ENCODE data around the gene SZT2. TPM values are rescaled to one million over a fixed set of nuclear protein-coding genes. Genes with fewer than 3 reads are reported as not detected.
"Not testable (repeated sequence)": the region's sequence is repeated elsewhere in the genome, so short reads cannot be mapped to it uniquely, and the experiment has no call there.

Gene SZT2
- total and polyA plus RNA-seq, 7 experiments from 2014 or later: 4.4 to 153 (median 114) TPM

DNA sequence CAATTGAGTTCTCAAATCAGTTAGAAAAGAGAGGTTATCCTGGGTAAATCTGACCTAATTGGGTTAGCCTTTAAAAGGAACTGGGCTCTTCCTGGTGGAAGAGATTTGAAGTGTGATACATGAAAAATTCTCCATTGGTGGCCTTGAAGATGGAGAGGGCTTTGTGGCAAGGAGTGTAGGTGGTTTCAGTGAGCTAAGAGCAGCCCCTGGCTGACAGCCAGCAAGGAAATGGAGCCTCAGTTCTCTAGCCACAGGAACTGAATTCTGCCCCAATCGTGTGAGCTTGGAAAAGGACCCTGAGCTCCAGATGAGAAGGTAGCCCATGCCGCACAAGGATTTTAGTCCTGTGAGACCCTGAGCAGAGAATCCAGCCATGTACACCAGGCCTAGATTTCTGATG is 76.7 kb downstream of the SZT2 start:
- Mint-ChIP-seq H3K27ac (peak overlapping the region in 2 of 9 donors; percentile 17 to 53), H3K9me3 (peaks cover 0 to 2% (median 0%) of the 10 kb centered on the region in 11 donors), H3K4me1 (peaks cover 0 to 9% (median 5%) of the 10 kb centered on the region in 7 donors), H3K27me3 (no peaks in the 10 kb centered on the region), H3K4me3 (no peak overlapping the region), H3K36me3 (no peaks in the 10 kb centered on the region)
- intact Hi-C loops (cut with micrococcal nuclease): no loop called here
- CTCF ChIA-PET: no interaction called here
- ATAC-seq: no peak
- Histone ChIP-seq H3K36me3 (ENCODE audit: control insufficient read depth in 2 of 3, insufficient read depth in 3 of 3, low read length in 3 of 3) (no peaks in the 10 kb centered on the region), H3K4me1 (ENCODE audit: control insufficient read depth in 2 of 2, insufficient read depth in 2 of 2, low read length in 2 of 2) (no peaks in the 10 kb centered on the region), H3K9me3 (ENCODE audit: control insufficient read depth in 2 of 3, low read length in 3 of 3) (no peaks in the 10 kb centered on the region), H3K27me3 (ENCODE audit: control insufficient read depth in 2 of 2, insufficient read depth in 2 of 2, low read length in 2 of 2) (no peaks in the 10 kb centered on the region), H3K4me3 (ENCODE audit: low read length) (no peak overlapping the region), H3K27ac (ENCODE audit: low read depth, low read length) (no peak overlapping the region)
- no peak for DNase-seq
- POLR2A ChIA-PET: no interaction called here

- H3K4me3 ChIP-seq (ENCODE audit: low read length): no peak overlapping the region
- DNase-seq: no peak
- H3K36me3 ChIP-seq (ENCODE audit: control insufficient read depth in 2 of 3, insufficient read depth in 3 of 3, low read length in 3 of 3): no peaks in the 10 kb centered on the region
- ATAC-seq: no peak
- Mint-ChIP-seq H3K4me3 (no peak overlapping the region), H3K4me1 (peaks cover 0 to 8% (median 5%) of the 10 kb centered on the region in 7 donors), H3K9me3 (no peaks in the 10 kb centered on the region), H3K36me3 (no peaks in the 10 kb centered on the region), H3K27me3 (peaks cover 0 to 3% (median 0%) of the 10 kb centered on the region in 5 donors), H3K27ac (no peak overlapping the region)
- no peak overlapping the region for H3K27ac ChIP-seq (ENCODE audit: low read depth, low read length)
- H3K9me3 ChIP-seq (ENCODE audit: control insufficient read depth in 2 of 3, low read length in 3 of 3): no peaks in the 10 kb centered on the region
- no peaks in the 10 kb centered on the region for H3K27me3 ChIP-seq (ENCODE audit: control insufficient read depth in 2 of 2, insufficient read depth in 2 of 2, low read length in 2 of 2)
- H3K4me1 ChIP-seq (ENCODE audit: control insufficient read depth in 2 of 2, insufficient read depth in 2 of 2, low read length in 2 of 2): no peaks in the 10 kb centered on the region
- ChIA-PET CTCF (no interaction called here), POLR2A (no interaction called here)
- intact Hi-C loops (cut with micrococcal nuclease): no loop called here
Observed at GRCh38 chr1:43468414-43468813, 78.7 kb downstream of the SZT2 start.

- H3K36me3 ChIP-seq (ENCODE audit: control insufficient read depth in 2 of 3, insufficient read depth in 3 of 3, low read length in 3 of 3): no peaks in the 10 kb centered on the region
- no peak overlapping the region for H3K27ac ChIP-seq (ENCODE audit: low read depth, low read length)
- H3K4me1 Mint-ChIP-seq: peaks cover 0 to 8% (median 5%) of the 10 kb centered on the region in 7 donors
- H3K4me3 ChIP-seq (ENCODE audit: low read length): no peak overlapping the region
- CTCF ChIA-PET: no interaction called here
- no peak for ATAC-seq
- no peak overlapping the region for H3K4me3 Mint-ChIP-seq
- H3K27ac Mint-ChIP-seq: no peak overlapping the region
- H3K9me3 ChIP-seq (ENCODE audit: control insufficient read depth in 2 of 3, low read length in 3 of 3): no peaks in the 10 kb centered on the region
- no peaks in the 10 kb centered on the region for H3K4me1 ChIP-seq (ENCODE audit: control insufficient read depth in 2 of 2, insufficient read depth in 2 of 2, low read length in 2 of 2)
- H3K9me3 Mint-ChIP-seq: no peaks in the 10 kb centered on the region
- DNase-seq: no peak
- no peaks in the 10 kb centered on the region for H3K27me3 ChIP-seq (ENCODE audit: control insufficient read depth in 2 of 2, insufficient read depth in 2 of 2, low read length in 2 of 2)
- POLR2A ChIA-PET: no interaction called here
- H3K36me3 Mint-ChIP-seq: no peaks in the 10 kb centered on the region
- intact Hi-C loops (cut with micrococcal nuclease): no loop called here
- peaks cover 0 to 5% (median 0%) of the 10 kb centered on the region in 5 donors for H3K27me3 Mint-ChIP-seq
Observed at GRCh38 chr1:43469932-43470331, 80.2 kb downstream of the SZT2 start.

GRCh38 chr1:43472087-43472462 is 82.4 kb downstream of the SZT2 start:
- DNase-seq (no peak), ATAC-seq (no peak)
- no peak overlapping the region for H3K27ac Mint-ChIP-seq
- CTCF ChIA-PET: no interaction called here
- no peaks in the 10 kb centered on the region for H3K4me1 Mint-ChIP-seq
- Histone ChIP-seq H3K4me3 (ENCODE audit: low read length) (no peak overlapping the region), H3K4me1 (ENCODE audit: control insufficient read depth in 2 of 2, insufficient read depth in 2 of 2, low read length in 2 of 2) (no peaks in the 10 kb centered on the region), H3K27me3 (ENCODE audit: control insufficient read depth in 2 of 2, insufficient read depth in 2 of 2, low read length in 2 of 2) (no peaks in the 10 kb centered on the region), H3K9me3 (ENCODE audit: control insufficient read depth in 2 of 3, low read length in 3 of 3) (no peaks in the 10 kb centered on the region), H3K36me3 (ENCODE audit: control insufficient read depth in 2 of 3, insufficient read depth in 3 of 3, low read length in 3 of 3) (no peaks in the 10 kb centered on the region), H3K27ac (ENCODE audit: low read depth, low read length) (no peak overlapping the region)
- H3K27me3 Mint-ChIP-seq: peaks cover 0 to 19% (median 6%) of the 10 kb centered on the region in 5 donors
- POLR2A ChIA-PET: no interaction called here
- H3K9me3 Mint-ChIP-seq: no peaks in the 10 kb centered on the region
- H3K4me3 Mint-ChIP-seq: no peak overlapping the region
- intact Hi-C loops (cut with micrococcal nuclease): no loop called here
- no peaks in the 10 kb centered on the region for H3K36me3 Mint-ChIP-seq

- H3K36me3 ChIP-seq (ENCODE audit: control insufficient read depth in 2 of 3, insufficient read depth in 3 of 3, low read length in 3 of 3); ATAC-seq; H3K27me3 ChIP-seq (ENCODE audit: control insufficient read depth in 2 of 2, insufficient read depth in 2 of 2, low read length in 2 of 2); H3K27ac ChIP-seq (ENCODE audit: low read depth, low read length); intact Hi-C loops (cut with micrococcal nuclease); H3K4me3 Mint-ChIP-seq; CTCF ChIA-PET; POLR2A ChIA-PET; H3K27ac Mint-ChIP-seq; H3K9me3 ChIP-seq (ENCODE audit: control insufficient read depth in 2 of 3, low read length in 3 of 3); H3K4me1 Mint-ChIP-seq; DNase-seq; H3K4me1 ChIP-seq (ENCODE audit: control insufficient read depth in 2 of 2, insufficient read depth in 2 of 2, low read length in 2 of 2); H3K9me3 Mint-ChIP-seq; H3K36me3 Mint-ChIP-seq; H3K4me3 ChIP-seq (ENCODE audit: low read length): not testable (repeated sequence)
- peaks cover 0 to 25% (median 6%) of the 10 kb centered on the region in 5 donors for H3K27me3 Mint-ChIP-seq
Observed at GRCh38 chr1:43472463-43473151, 82.9 kb downstream of the SZT2 start.

DNA sequence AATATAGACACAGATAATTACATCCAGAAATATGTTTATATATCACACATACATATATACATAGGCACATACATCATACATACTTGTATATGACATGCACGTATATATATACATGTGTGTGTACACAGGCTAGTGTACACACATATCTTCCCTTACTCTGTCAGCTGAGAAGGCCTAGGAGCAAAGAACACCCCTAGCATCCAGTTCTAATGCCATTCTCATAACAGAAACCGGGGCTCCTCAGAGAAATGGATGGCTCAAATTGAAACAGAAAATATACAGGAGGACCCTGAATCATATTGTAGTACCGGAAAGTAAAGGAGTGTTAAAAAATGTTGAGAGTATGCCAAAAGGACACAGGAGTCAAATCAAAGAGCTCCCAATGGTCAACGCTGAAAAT is 83.8 kb downstream of the SZT2 start:
- no peaks in the 10 kb centered on the region for H3K9me3 ChIP-seq (ENCODE audit: control insufficient read depth in 2 of 3, low read length in 3 of 3)
- Mint-ChIP-seq H3K4me1 (no peaks in the 10 kb centered on the region), H3K36me3 (no peaks in the 10 kb centered on the region), H3K9me3 (no peaks in the 10 kb centered on the region), H3K4me3 (no peak overlapping the region), H3K27ac (no peak overlapping the region), H3K27me3 (peaks cover 0 to 27% (median 6%) of the 10 kb centered on the region in 5 donors)
- H3K27ac ChIP-seq (ENCODE audit: low read depth, low read length): no peak overlapping the region
- intact Hi-C loops (cut with micrococcal nuclease): no loop called here
- no peaks in the 10 kb centered on the region for H3K36me3 ChIP-seq (ENCODE audit: control insufficient read depth in 2 of 3, insufficient read depth in 3 of 3, low read length in 3 of 3)
- no peak for DNase-seq
- CTCF ChIA-PET: no interaction called here
- H3K4me3 ChIP-seq (ENCODE audit: low read length): no peak overlapping the region
- no peaks in the 10 kb centered on the region for H3K27me3 ChIP-seq (ENCODE audit: control insufficient read depth in 2 of 2, insufficient read depth in 2 of 2, low read length in 2 of 2)
- ATAC-seq: no peak
- POLR2A ChIA-PET: no interaction called here
- H3K4me1 ChIP-seq (ENCODE audit: control insufficient read depth in 2 of 2, insufficient read depth in 2 of 2, low read length in 2 of 2): no peaks in the 10 kb centered on the region

DNA sequence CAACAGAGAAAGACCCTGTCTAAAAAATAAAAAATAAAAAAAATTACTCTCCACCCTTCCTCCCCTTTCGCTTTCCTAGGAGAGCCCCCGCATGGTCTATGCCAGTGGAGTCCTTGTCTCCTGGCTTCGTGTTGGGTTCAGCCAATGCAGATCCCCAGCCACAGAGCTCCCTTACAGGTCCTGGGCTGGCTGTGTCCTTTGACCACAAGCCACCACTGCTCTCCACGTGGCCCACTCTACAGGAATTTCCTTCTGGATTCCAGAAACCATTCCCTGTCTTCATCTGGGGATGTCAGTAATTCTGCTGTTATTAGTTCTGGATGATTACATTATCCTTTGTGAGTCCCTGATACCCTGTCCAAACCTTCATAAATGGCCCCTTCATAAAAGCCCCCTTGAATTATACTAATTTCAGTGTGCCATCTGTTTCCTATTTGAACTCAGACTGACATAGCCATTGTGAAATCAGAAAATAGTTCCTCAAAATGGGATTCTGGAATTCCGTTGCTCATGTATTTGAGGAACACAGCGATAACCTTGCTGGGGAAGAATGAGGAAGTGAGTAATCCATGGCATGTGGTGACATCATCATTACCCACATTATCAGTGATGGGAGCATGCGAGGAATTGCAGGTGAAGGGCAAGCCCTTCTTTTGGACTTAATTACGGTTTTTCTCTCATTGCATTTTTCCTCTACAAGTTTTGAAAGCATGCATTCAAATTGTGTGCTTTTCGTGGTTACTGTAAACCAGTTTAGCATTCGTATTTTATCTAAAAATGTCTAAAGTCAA is 86.1 kb downstream of the SZT2 start:
- H3K36me3 Mint-ChIP-seq; H3K27me3 ChIP-seq (ENCODE audit: control insufficient read depth in 2 of 2, insufficient read depth in 2 of 2, low read length in 2 of 2); intact Hi-C loops (cut with micrococcal nuclease); H3K9me3 ChIP-seq (ENCODE audit: control insufficient read depth in 2 of 3, low read length in 3 of 3); H3K9me3 Mint-ChIP-seq; H3K4me1 ChIP-seq (ENCODE audit: control insufficient read depth in 2 of 2, insufficient read depth in 2 of 2, low read length in 2 of 2); POLR2A ChIA-PET; DNase-seq; H3K4me3 ChIP-seq (ENCODE audit: low read length); ATAC-seq; H3K4me1 Mint-ChIP-seq; H3K36me3 ChIP-seq (ENCODE audit: control insufficient read depth in 2 of 3, insufficient read depth in 3 of 3, low read length in 3 of 3); H3K27ac ChIP-seq (ENCODE audit: low read depth, low read length); H3K4me3 Mint-ChIP-seq; H3K27ac Mint-ChIP-seq; CTCF ChIA-PET: not testable (repeated sequence)
- H3K27me3 Mint-ChIP-seq: peaks cover 0 to 40% (median 11%) of the 10 kb centered on the region in 5 donors
